Activated CD8-positive, alpha-beta memory T cell treated with anti-CD3 and anti-CD28 coated beads for 48 hours (primary cell): ENCODE data around the gene PTPRG.

Source experiments
- DNase-seq, 3 experiments: peaks; one replicate each; pipeline ENCODE4 v3.0.0-alpha.2; 2020; ENCODE audit warnings: low read depth in 2 of 3, low spot score in 2 of 3

The PTPRG gene

DNA sequence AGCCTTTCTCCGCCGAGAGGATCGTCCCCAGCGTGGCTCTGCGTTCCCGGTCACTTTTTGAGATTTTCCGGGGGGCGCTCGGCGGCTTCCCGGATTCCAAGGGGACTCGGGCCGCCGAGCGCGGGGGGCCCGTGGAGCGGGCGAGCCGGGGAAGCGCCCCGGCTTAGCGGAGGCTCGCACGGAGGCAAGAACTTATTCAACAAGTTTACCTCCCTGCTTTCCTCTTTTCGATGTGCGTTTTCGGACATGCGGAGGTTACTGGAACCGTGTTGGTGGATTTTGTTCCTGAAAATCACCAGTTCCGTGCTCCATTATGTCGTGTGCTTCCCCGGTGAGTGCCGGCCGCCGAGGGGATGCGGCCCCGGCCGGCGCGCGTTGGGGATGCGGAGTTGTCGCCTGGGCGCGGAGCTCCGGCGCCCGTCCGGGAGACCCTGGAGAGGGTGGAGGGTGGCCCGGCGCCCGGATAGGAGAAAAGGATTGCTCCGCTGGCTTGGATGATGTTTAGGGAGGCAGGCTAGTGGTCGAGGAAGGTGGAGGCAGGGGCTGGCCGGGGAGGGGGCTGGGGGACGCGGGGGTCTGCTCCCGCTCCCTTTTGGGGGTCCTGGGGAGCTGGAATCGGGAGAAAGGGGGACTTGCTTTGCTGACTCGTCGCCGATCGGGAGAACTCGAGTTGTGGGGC, 810 bp downstream of the PTPRG start:
- no peak for DNase-seq

DNA sequence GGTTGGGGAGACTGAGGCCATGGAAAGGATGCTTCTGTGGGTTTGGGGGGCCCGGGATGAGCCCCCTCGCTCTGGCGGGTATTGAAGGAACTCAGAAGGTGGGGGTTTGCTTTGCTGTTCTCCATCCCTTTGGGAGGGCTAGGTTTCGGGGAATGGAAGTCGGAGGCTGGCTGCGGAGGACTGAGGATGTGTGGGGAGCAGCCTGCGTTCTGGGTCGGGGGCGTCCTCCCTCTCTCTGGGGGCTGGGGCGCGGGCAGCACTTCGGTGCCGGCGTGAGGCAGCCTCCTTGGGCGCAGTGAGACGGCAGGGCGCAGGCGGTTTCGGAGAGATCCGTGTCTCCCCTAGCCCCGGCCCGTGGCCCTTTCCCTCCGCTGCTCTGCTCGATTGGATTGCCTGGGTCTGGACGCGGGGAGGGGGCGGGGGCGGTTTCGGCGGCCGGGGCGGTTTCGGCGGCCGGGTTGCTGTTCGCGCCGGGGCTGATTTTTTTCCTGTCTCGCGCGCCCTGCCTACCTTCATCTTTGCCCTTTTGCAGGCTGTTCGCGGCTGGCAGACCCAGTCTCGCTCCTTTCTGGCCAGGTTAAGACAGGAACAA, 1.4 kb downstream of the PTPRG start:
- no peak for DNase-seq

DNA sequence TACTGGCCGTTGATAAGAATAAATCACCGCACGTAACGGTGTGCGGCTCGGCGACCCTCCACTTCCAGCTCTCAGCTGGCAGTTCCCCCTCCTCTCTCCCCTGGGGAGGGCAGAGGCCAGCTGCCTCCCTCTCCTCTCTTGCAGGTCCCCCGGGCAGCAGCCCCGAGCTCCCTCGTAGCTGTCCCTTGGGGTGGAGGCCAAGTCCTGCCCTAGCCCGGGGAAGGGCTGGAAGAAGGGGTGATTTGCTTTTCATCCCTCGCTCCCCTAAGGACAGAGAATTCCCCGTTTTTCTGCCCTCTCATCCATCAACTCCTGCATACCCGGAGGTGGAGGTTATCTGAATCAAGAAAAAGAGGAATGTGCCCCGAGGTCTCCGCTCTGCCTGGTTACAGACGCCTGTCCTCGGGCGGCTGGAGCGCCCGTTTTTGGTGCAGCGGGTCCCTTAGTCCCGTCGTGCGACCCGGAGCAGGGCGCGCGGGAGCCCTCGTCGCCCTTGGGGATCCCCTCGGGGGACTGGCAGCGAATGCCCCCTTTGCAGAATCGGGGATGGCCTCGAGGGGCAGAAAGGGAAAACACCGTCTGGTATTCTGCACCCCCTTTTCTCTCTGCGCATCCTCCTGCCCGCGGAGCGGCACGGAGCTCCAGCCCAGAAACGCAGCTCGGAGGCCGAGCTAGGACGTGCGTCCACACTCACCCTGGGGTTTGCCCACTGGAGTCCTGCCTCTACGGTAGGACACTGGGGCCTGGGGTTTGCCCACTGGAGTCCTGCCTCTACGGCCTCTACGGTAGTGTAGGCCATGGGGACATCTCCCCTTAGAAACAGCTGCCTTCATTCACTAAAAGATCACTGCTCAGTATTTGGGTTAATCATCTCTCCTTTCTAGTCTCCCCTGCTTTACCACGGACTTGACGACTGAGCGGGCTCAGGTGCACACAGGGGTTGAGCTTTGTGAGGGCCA, 2.2 kb downstream of the PTPRG start:
- no peak for DNase-seq

DNA sequence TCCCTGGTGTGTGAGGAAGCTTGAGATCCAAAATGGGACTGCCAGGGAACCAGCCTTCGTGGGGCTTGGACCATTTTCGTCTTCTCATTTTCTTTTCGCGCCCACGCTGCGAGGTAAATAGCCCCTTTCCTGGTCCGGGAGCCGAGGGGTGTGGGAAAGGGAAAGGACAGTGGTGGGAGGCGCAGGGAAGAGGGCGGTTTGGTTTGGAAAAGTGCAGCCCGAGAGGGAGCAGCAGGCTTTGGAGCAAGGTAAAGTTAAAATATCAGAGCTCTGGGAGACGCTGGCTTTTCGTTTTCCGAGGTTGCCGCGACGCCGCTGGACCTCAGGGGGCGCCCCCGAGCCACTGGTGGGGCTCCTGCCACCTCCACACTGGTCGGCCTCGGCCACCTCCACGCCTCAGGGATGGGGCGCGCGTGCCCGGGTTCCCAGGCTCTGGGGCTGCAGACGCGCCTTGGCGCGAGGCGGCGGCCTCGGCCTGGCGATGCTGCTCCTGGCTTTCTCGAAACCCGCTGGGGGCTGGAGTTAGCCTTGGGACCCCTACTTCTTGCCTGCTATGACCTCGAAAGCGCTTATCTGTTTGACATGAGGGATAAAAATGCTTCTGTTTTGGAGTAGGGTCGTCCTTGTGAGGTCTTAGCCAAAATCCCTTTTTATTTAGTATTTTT, 3.2 kb downstream of the PTPRG start:
- no peak for DNase-seq

DNA sequence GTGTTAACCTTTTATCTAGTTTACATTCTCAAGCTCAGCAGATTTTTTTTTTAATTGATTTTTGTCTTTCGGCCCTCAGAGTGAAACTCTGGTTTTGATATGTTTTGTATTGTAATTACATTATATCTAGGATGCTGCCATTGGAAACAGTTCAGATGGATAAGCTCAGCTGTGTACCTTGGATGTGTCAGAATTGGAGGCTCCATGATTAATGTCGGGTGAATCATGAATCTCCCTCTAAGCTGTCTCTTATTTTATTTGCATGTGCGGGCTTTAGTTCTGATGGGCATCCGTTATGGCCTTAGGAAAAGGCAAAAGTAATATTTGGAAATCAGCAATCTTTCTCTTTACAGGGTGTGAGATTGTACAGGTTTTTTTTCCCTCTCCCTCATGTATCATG, 4.2 kb downstream of the PTPRG start:
- no peak for DNase-seq

DNA sequence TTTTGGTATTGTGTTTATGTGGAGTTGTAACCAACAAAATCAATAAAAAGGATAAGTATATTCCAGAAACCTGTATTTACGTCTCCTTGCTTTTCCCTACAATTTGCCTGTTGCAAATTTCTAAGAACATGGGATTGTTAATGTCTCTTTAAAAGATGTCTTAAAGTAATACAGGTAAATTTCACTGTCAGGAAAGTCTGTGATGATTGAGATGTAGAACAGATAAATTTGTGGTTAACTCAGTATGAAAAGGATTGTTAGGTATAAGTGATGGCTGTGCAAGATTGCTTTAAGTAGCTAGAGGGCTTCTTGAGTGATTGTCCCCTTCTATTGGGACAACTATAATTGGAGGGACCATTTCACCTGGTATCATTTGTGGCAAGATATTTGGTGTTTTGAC, 6.8 kb downstream of the PTPRG start:
- DNase-seq, result no peak

DNA sequence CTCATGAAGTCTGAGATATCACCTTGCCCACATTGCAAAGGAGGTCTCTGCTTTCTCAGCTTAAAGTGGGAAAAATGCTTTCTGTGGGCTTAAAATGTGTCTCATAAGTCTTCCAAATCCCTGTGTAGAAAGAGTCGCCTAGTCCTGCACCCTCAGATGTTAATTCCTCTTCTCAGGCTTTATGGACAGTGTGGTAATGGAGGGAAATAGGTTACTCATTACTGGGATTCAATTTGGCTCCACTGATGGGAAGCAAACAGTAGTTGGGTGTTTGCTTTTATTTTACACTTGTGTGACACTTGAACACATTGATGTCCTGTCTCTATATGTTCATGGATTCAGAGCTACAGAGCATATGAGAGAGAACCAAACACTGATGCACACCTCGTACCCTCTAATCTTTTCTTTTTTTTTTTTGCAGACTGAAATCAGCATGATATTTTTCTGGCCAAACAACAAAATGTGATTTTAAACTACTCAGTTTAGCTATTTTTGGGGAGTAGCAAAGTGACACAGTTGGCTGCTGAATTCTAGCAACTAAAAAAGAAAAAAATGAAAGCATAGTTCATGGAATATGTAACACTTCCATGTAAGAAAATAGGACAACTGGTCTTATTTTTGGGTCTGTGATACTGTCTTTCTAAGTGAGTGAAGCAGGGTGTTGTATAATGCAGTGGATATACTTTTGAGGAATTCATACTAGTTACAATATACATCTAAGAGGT, 8.6 kb downstream of the PTPRG start:
- no peak for DNase-seq

DNA sequence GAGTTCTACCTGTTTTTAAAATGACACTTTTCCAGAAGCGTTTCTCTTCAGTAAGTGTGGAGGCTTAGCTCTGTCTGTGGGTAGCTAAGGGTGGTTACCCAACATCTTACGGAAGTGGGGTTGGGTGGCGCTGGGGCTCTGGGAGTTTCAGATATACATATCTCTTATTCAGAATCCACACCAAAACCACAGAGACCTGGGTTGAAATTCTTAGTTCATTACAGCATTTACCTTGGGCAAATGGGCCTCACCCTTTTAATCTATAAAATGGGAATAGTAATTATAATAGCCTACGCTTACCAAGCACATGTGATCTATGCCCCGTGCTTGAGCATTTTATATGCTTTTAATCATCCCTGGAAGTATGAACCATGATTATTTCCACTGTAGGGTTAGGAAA, 9.4 kb downstream of the PTPRG start:
- no peak for DNase-seq

DNA sequence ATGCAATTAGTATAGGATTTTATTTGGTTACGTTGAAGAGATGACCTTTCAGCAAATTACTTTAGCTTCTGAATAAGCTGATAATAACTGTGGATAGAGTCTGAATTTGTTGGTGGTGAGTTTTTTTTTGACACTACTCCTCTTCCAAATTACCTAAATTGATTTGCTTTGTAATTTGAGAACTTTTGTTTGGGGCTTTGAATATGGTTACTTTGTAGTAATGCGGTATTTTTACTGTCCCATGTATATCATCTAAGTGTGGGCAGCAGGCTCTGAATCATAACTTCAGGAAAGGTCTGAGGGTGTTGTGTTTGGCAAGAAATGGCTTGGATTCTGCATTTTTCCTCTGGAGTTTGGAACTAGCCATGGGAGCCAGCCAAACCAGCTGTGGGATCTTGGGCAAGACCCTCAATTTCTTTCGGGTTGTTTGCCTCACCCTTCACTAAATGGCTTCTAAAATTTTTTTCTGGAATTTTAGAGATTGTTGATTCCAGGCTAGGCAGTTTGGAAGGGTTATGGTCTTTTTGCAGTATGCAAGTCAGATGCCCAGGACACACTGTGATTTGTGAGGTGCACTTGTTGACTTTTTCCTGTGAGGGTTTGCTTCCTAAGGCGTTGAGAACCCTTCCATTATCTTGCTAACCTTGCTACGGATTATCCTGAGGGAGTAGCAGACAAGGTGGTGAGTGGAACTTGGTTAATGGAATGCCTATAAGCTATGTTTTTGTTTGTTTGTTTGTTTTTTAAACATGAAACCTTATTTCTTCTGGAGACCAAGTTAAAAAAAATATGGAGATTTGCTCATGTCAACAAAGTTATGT, 10.4 kb downstream of the PTPRG start:
- no peak for DNase-seq

DNA sequence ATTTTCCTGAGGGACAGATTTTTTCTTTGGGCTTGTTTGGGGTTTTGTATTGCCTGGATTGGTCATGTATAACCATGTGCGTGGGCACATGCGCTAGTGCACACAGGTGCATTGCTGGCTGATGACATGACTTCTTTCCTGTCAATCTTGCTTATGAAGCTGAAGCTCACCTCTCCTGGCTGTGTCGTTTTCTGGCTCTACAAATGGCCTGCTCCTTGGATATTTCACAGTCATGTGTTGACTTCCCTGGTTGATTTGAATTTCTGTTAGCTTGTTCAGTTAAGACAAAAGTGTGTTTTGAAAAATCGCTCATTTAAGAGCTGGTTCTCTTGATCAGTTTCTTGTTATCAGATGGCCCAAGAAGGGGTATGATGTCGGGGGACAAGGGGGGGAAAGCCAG, 11.5 kb downstream of the PTPRG start:
- no peak for DNase-seq

DNA sequence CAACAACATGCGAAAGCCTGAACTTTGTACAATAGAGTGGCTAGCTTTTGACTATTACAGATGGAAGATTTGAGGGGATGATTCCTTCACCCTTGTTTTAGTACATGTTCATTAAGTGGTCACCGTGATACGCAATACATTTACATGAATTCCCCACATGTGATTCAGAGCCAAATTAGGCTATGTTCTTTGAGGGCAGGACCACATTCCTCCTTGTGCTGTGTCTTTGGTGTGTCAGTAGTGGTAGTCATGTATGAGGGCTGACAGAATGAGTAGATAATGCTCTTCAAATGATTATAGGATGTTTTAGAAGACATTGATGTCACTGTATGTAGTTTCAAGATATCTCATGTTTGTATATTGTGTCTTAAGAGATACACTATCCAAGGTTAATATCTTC, 12.1 kb downstream of the PTPRG start:
- DNase-seq, result no peak

DNA sequence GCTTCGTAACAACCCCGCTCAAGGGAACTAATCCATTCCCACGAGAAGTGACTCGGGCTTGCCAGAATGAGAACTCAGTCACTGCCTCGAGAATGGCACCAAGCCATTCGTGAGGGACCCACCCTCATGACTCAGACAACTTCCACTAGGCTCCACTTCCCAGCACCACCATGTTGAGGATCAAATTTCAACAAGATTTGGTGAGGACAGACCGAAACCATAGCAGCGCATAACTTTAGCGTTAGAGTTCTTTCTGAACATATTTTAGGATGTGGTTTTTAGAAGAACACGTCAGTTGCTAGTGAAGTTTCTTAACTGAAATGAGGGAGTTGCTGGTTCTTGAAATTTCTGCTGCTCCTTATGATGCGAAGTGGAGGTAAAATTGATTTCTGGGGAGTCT, 13.5 kb downstream of the PTPRG start:
- DNase-seq, result no peak

DNA sequence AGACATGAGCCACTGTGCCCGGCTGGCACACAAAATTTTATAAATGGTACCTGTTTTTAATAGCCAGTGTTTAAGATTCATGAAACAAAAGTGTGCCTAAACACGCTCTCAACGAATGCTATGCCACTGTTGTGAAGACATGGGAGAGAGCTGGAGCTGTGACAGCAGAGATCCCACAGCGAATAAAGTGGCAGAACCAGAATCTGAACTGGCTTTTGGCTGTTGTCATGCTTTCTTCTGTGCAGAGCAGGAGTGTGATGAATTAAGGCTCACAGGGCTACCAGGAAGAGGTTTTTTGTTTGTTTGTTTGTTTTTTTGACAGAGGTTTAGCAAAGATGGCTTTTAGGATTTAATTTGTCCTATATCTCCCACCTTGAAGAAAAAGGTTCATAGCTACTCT, 14.5 kb downstream of the PTPRG start:
- no peak for DNase-seq

DNA sequence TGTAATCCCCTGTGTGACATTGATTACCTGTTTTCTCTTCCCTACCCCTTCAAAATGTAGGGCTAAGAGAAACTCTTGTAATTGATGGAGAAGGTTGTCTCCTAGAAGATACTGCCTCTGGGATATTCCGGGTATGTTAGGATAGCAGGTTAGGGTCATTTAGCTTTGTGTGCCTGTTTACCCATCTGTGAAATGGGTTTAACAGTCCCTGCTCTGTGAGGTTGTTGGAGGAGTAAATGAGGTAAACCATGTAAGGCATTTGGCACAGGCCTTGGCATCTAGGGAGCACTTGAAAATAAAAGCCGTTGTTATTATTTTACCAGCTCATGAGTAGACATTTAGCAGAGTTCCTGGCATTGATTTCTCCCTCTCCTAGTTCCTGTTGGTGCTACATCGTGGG, 16.4 kb downstream of the PTPRG start:
- DNase-seq, result no peak

DNA sequence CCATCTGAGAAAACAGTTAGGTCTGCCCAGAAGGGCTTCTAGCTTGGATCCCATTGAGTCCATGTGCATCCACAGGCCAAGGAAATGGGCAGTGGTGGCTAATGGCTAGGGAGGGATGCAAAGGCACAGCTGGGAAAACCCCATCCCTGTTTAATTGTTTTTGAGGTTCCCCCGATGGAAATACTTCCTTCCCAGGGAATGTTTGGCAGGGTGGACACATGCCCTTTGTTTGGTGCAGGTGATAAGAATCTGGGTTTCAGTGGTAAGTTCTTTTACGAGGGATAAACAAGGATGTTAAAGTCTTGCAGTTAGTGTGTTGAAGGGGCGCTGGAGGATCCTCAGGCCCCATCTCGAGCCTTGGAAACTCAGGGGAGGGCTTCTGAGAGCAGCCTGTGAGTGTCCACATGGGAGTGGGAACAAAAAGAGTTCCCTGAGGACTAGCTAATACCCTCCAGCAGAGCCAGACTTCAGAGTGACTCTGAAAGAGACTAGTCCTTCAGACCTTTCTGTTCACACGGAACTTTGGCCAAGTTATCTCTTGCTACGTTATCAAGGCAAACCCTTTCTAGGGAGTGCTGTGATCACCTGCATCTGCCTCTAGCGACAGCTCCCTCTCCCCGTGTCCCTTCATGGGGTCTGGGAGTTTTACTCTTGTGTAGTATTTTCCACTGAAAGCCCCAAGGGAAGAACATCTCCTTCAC, 17.4 kb downstream of the PTPRG start:
- DNase-seq, result no peak

DNA sequence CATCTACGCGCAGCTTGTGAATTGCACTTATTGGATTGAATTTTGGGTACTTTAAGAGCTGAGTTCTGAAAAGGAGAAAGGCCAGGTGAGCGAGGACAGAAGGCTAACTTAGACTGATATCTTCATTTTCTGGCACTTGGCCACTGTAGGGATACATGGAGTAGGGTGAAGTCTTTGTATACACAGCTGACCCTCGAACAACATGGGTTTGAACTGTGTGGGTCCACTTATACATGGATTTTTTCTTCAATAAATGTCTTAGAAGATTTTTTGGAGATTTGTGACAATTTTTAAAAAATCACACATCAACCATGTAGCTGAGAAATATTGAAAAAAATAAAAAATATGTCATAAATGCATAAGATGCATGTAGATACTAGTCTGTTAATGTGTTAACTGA, 18.3 kb downstream of the PTPRG start:
- no peak for DNase-seq

DNA sequence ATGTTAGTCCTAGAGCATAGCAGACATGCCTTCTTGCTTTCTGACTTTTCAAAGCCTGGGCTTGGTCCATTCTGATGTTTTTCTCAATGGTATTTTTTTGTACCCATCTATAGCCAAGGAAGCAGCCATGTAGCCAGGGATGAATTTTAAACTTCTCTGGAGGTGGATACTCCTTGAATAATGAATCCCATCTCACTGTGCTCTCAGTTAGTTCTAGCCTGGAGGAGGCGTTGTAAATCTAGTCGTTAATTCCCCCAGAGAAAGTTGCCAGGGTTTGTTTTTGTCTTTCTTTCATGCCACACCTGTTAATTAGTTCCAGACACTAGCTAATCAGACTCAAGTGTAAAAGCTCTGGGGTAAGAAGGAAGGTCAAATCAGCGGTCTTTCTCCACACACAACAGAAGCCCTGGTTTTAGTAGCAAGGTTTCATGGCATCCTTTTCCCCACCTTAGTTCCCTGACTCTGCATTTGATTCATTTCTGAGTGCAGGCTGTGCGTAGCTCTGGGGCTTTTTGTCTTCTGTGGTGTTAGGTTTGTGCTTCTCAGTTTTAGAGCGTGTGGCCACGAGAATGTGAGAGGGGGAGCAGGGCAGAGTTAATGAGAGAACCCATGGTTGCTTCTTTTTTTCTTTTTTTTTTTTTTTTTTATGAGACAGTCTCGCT, 19.7 kb downstream of the PTPRG start:
- DNase-seq, result no peak

DNA sequence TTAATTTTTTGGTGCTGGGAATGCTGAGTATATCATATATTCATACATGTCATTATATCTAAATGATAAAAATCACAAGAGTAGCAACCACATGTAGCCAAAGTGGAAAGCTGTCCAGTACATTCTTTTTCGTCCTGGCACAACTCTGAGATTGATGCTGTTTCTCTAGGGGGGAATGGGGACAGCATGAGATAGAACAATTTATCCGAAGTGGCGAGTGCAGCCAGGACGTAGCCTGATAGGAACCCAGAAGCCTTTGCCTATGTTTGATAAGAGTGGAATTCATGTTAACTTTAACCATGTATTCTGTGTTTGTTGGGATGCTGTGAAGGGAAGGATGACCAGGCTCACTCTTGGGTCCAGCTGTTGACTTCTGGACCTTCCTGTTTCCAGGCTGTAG, 20.9 kb downstream of the PTPRG start:
- no peak for DNase-seq

DNA sequence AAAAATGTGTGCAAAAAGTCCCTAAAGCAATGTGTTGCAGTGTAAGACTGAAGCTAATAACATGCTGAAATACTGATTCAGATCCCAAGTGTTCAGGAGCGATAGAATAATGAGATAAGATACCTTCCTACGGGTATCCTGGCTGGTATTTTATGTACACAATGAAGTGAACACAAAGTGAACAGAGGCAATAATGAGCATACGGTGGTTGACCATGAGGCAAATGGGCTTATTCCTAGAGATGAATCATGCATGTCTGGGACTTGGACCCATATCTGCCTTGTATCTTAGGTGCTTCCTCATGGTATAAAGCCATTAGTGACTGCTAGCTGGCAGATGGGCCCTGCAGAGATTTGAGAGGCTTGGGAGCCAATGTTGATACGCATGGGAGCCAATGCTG, 21.5 kb downstream of the PTPRG start:
- no peak for DNase-seq
